ENCODE measurements around the gene SPAG16.

Gene SPAG16

DNA sequence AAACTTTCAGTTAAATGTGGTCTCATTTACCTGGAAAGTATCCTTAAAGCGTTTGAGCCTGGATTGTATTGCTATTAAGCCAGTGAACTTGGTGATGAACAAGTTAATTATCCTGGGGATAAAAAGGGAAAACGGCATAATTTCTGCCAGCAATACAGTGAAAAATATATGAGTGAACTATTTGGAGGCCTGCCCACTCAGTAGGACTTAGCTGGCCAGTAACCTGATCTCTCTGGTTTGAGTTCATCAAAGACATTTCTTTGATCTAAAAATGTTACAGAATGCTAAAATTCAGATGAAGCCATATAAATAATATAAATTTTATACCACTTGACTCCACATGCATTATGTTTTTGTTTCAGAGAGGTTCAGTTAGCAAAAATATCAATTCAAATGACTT, 885.5 kb downstream of the SPAG16 start:
- DNase-seq (ENCODE audit: low read depth): no peak
- no peak overlapping the region for H3K4me3 ChIP-seq (ENCODE audit: low read depth, low read length)
- TF ChIP-seq, protein P1, sequence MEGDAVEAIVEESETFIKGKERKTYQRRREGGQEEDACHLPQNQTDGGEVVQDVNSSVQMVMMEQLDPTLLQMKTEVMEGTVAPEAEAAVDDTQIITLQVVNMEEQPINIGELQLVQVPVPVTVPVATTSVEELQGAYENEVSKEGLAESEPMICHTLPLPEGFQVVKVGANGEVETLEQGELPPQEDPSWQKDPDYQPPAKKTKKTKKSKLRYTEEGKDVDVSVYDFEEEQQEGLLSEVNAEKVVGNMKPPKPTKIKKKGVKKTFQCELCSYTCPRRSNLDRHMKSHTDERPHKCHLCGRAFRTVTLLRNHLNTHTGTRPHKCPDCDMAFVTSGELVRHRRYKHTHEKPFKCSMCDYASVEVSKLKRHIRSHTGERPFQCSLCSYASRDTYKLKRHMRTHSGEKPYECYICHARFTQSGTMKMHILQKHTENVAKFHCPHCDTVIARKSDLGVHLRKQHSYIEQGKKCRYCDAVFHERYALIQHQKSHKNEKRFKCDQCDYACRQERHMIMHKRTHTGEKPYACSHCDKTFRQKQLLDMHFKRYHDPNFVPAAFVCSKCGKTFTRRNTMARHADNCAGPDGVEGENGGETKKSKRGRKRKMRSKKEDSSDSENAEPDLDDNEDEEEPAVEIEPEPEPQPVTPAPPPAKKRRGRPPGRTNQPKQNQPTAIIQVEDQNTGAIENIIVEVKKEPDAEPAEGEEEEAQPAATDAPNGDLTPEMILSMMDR (IDR thresholded peaks at IDR 0.05; ENCODE audit: low read depth, low read length, missing control alignments): no peak

DNA sequence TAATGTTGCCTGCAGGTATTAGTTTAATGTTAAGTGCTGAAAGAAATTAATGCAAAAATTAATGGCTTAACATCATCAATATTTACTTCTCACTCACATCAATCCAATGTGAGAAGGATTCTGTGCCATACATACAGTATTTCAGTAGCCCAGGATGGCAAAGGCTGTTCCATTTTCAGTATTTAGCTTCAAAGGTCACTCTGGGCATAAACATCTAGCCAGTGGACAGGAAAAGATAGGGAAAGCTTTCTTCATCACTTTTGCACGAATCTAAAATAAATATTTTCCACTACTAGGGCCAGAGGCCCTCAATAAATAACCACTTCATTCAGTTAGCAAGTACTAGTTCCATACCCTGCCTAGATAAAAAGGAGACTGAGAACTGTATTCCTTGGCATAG, 890.3 kb downstream of the SPAG16 start:
- TF ChIP-seq, protein P1 (IDR thresholded peaks at IDR 0.05; ENCODE audit: low read depth, low read length, missing control alignments): no peak
- DNase-seq (ENCODE audit: low read depth): no peak
- no peak overlapping the region for H3K4me3 ChIP-seq (ENCODE audit: low read depth, low read length)

DNA sequence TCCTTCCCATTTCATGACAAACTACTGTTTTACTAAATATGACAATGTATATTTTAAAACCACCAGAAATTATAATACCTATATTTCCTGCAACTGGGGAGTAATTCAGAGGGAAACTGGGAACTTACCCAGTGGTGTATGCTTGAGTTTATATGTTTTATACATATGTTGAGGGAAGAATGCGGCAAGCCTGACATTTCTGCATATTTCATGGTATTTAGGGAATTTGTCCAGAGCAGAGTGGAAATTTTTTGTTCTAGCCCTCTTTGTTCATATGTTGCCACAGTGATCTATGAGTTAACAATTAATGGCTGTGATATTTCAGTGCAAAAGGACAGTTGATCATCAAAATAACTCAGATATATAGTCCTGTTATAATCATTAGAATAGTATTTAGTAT, 895.8 kb downstream of the SPAG16 start:
- no peak for DNase-seq (ENCODE audit: low read depth)
- no peak overlapping the region for H3K4me3 ChIP-seq (ENCODE audit: low read depth, low read length)
- TF ChIP-seq, protein P1 (IDR thresholded peaks at IDR 0.05; ENCODE audit: low read depth, low read length, missing control alignments): no peak

DNA sequence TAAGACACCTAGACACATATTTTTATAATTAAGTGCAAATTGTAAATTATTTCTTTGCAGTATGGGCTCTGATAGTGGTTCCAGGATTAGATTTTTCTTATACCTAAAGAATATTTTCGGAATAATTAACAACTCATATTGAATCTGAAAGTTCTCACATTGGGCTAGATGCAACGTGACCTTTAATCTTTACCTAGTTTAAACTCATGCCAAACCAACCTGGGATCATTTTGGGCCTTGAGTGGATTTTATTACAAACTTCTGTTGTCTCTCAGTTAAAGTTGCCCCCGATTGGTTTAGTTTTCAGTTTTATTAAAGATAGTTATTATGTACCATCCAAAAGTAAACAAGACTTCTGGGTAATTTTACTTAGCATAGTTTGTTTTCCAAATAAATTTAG, 896.4 kb downstream of the SPAG16 start:
- no peak overlapping the region for H3K4me3 ChIP-seq (ENCODE audit: low read depth, low read length)
- TF ChIP-seq, protein P1 (IDR thresholded peaks at IDR 0.05; ENCODE audit: low read depth, low read length, missing control alignments): no peak
- no peak for DNase-seq (ENCODE audit: low read depth)

DNA sequence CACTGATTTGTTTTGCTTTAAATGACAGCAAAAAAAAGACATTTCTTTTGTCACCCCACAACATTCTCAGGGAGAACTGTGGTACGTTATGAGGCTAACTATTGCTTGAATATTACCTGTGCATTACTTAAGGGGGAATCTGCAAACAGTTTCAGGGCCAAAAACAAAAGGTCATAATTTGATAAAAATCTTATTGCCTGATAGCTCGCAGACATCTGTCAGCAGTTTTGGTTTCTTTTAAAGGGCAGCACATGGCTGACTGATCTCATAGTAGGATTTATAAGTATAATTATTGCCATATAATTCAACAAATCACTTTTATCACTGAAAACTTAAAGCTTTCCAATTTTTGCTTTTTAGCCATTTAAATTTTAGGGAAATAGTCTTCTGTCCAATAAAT, 900.2 kb downstream of the SPAG16 start:
- no peak for DNase-seq (ENCODE audit: low read depth)
- TF ChIP-seq, protein P1 (IDR thresholded peaks at IDR 0.05; ENCODE audit: low read depth, low read length, missing control alignments): no peak
- no peak overlapping the region for H3K4me3 ChIP-seq (ENCODE audit: low read depth, low read length)

DNA sequence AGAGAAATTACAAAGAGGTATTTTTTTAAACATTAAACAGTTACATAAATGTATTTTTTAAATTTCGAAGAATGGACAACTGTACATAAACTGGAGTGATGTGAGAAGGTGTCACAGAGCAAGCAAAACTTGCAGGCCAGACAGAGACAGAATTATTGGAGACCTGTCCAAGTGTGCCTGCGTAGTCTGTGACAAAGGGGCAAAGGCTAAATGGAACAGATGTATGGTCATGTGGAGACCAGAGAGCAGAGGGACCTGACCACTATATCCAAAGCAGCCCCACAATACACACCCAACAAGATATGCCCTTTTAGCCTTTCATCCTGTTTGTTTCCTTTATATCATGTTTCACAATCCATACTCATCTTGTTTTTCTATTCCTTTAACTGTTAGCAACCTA, 901.3 kb downstream of the SPAG16 start:
- DNase-seq (ENCODE audit: low read depth): no peak
- TF ChIP-seq, protein P1 (IDR thresholded peaks at IDR 0.05; ENCODE audit: low read depth, low read length, missing control alignments): no peak
- H3K4me3 ChIP-seq (ENCODE audit: low read depth, low read length): no peak overlapping the region

DNA sequence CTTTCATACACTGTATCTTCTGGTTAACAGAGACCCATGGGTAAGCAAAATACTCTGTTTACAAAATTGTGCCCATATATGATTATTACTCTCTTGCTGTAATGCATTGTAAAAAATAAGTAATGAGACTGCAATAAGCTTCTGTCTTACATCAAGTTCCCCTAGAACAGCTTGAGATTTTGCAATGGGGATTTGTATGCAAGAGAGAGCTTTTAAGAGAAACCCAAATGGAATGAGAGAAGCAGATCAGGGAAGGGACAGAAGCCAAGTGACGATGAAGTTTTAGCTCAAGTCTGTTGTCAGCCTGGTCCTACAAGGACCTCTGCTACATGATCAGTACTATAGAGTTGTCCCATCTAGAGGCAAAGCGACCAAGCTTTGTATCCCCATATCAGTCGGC, 908.4 kb downstream of the SPAG16 start:
- TF ChIP-seq, protein P1 (IDR thresholded peaks at IDR 0.05; ENCODE audit: low read depth, low read length, missing control alignments): no peak
- DNase-seq (ENCODE audit: low read depth): no peak
- H3K4me3 ChIP-seq (ENCODE audit: low read depth, low read length): no peak overlapping the region
